Hematopoietic multipotent progenitor cell treated with erythropoietin and hydrocortisone succinate and interleukin-3 and kit ligand, for 6 days (in vitro differentiated cells): ENCODE measurements around the gene NFE2L1.
"Not testable (repeated sequence)": the region's sequence is repeated elsewhere in the genome, so short reads cannot be mapped to it uniquely, and the experiment has no call there.

Source experiments
- DNase-seq: peaks from one replicate; pipeline ENCODE4 v3.0.0-alpha.2; 2015

NFE2L1 gene

GRCh38 chr17:48070195-48070594 lies 22.0 kb downstream of the NFE2L1 start:
- DNase-seq, result no peak

- DNase-seq, result no peak
Observed at GRCh38 chr17:48071654-48072053, 23.5 kb downstream of the NFE2L1 start.

- not testable (repeated sequence) for DNase-seq
Observed at GRCh38 chr17:48072811-48073210, 24.7 kb downstream of the NFE2L1 start.

DNA sequence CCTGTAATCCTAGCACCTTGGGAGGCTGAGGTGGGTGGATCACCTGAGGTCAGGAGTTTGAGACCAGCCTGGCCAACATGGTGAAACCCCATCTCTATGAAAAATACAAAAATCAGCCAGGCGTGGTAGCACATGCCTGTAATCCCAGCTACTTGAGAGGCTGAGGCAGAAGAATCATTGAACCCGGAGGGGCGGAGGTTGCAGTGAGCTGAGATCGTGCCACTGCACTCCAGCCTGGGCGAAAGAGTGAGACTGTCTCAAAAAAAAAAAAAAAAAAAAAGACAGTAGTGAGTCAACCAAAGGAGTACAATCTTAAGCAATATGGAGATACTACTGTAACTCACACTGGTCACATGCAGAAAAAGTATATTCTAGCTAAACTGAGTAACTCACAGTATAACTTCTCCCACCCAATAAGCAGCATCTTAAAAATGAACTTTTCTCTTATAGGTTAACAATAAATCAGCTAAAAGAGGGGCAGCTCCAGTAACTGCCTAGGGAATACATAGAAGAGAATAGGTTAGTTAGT lies 25.5 kb downstream of the NFE2L1 start:
- not testable (repeated sequence) for DNase-seq

DNA sequence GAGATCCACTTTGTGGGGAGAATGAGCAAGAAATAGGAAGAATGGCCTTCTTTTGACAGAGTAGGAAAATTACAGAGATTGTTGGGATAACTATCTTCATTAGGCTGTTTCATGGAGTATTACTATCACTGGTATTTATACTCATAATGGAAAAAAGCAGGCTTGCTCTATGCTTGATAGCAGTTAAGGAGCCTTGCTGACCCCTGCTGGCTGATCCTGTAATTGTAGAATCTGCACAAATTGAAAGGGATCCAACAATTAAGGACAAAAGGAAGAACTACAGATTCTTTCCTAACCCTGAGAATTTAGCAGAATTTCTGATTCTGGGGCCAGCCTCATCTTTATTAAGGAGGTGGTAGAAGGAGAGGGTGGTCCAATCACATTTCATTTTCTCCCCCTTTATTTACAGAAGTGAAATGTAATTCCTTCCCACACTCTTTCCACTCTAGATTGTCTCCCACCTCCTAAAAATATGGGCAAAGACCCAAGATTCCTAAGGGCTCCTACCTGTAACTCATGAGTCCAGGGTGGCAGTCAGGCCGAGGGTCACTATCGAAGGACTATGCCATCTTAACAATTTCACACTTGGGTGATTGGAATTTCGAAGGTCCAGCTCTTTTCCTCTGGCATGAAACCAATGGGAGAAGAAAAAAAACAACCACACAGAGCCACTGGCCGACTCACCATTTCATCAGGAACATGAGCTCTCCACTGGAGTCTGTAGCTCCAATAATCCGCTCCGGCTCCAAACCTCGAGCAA lies 26.3 kb downstream of the NFE2L1 start:
- DNase-seq, result peak; percentile 91

GRCh38 chr17:48077152-48077551 lies 29.0 kb downstream of the NFE2L1 start:
- DNase-seq, result not testable (repeated sequence)

DNA sequence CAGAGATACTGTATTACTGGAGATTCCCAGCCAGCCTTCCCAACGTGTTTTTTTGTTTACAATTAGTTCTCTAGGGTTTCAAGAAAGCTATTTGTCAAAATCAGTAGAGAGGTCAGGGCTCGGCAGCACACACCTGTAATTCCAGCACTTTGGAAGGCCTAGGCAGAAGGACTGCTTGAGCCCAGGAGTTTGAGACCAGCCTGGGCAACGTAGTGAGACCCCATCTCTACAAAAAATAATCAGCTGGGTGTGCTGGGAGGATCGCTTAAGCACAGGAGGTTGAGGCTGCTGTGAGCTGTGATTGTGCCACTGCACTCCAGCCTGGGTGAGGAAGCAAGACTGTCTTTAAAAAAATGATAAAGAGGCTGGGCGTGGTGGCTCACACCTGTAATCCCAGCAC lies 33.7 kb downstream of the NFE2L1 start:
- DNase-seq, result no peak

DNA sequence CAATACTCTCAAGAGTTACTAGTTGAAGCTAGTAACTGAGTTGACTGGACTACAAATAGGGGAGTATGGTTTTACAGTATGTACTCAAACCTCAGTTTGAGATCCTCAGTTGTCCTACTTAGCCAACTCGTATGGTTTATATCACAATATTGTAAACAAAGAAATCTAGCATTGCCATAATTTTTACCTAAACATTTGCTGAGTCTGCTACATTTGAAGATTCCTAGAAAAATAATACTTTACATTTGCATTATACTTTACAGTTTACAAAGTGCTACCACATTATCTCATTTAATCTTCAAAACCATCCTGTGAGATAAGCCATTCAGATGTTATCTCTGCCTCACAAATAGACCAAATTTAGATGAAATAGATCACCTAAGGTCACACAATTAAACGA lies 36.8 kb downstream of the NFE2L1 start:
- no peak for DNase-seq

- DNase-seq, result no peak
Observed at GRCh38 chr17:48093341-48094045, 45.3 kb downstream of the NFE2L1 start.

GRCh38 chr17:48095611-48096010 lies 47.5 kb downstream of the NFE2L1 start:
- no peak for DNase-seq

- DNase-seq, result no peak
Observed at GRCh38 chr17:48100160-48100559, 52.0 kb downstream of the NFE2L1 start.

GRCh38 chr17:48100591-48101011 lies 52.4 kb downstream of the NFE2L1 start:
- DNase-seq, result no peak

GRCh38 chr17:48101012-48101720 lies 53.0 kb downstream of the NFE2L1 start, which contains the start of gene CBX1:
CBX1 (minus strand) TSS chr17:48101478; CDS start chr17:48077004, 24,474 bp downstream.
- peak; percentile 97 for DNase-seq

DNA sequence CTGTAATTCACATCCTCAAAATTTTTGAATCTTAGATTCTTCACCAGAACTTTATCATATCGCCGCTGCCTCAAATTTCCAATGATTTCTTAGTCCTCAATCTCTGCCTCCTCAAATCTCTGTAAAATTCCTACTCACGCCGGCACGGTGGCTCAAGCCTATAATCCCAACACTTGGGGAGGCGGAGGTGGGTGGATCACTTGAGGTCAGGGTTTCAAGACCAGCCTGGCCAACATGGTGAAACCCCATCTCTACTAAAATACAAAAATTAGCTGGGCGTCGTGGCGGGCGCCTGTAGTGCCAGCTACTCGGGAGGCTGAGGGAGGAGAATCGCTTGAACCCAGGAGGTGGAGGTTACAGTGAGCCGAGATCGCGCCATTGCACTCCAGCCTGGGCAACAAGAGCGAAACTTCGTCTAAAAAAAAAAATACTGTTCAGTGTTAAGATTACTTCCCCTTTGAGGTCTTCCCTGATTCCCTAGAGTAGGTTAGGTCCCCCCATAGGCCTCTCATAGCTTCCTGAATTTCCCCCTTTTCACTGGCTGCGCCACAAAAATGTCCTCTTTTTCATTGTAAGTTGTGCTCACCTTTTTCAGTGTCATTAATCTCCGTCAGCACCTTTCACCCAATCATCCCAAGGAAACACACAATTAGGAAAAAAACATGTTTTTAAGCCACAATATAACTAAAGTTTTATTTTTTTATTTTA lies 54.0 kb downstream of the NFE2L1 start:
- DNase-seq, result no peak

DNA sequence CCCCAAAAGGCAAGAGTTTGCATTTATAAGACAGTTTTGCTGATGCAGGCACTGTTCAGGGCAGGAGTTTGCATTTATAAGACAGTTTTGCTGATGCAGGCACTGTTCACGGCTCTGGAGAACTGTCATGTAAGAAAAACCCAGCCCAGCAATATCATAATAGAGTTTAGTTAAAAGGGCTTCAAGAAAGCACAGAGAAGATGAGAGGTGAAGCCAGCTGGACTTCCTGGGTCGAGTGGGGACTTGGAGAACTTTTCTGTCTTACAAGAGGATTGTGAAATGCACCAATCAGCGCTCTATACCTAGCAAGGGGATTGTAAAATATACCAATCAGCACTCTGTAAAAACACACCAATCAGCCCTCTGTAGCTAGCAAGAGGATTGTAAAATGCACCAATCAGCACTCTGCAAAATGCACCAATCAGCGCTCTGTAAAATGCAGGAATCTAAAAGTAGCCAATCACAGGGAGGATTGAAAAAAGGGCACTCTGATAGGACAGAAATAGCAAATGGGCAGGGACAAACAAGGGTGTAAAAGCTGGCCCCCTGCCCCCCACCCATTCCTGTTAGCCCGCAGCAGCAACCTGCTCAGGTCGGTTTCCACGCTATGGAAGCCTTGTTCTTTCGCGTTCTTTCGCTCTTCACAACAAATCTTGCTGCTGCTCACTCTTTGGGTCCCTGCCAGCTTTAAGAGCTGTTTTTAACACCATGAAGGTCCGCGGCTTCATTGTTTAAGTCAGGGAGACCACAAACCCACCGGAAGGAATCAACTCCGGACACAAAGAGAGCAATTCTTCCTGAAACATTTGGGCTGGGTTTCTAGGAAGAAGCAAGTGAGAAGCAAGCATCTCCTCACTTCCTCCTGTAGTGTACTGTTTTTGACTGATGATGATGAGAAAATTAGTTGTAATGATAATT lies 54.9 kb downstream of the NFE2L1 start:
- DNase-seq, result peak; percentile 53

- no peak for DNase-seq
Observed at GRCh38 chr17:48104440-48104839, 56.3 kb downstream of the NFE2L1 start.

GRCh38 chr17:48106802-48107136 lies 58.6 kb downstream of the NFE2L1 start:
- DNase-seq, result no peak

DNA sequence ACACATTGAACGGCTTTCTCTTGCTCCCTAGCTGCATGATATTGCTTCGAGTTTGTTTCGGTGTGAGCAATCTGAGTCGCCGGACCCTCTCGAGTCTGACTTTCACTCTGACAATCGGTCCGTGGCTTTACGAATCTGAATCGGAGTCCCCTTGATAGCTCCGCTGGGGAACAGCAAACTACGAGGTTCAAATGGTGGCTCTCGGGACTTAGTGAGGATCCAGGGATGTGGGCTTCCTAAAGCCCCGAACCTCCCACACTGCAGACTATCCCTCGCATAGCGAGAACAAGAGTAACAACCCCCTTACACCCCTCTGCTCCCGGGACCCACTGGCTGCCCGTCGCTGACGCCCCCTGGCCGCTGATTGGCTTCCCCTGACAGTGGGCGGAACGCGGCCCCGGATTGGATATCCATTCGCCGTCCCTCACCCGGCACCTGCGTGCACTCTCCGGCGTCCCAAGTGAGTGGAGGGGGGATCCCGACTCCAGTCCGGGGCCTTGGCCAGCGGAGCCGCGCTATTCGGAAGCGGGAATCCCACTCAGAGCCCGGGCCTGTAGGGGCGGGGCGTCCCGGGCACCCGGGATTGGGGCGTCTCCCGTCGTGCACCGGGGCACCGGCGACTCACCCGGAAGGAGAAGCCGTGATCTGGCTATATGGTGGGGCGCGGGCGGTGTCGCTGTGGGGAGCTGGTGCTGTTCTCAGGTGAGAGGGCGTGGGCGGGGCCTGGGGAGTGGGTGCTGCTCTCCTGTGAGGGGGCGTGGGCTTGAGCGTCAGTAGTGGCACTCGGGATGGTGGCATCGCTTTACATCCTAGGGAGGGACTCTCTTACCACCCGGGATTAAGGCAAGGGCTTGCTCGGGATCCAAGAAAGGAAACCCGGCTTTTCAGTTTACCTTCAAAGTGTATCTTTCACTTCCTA lies 59.2 kb downstream of the NFE2L1 start, which contains the start of gene SNX11:
Gene SNX11 (plus strand): TSS at position 630 of the 919 bp plus-strand sequence. CDS start 4,278 bp downstream, outside the sequence.
- peak; percentile 94 for DNase-seq

DNA sequence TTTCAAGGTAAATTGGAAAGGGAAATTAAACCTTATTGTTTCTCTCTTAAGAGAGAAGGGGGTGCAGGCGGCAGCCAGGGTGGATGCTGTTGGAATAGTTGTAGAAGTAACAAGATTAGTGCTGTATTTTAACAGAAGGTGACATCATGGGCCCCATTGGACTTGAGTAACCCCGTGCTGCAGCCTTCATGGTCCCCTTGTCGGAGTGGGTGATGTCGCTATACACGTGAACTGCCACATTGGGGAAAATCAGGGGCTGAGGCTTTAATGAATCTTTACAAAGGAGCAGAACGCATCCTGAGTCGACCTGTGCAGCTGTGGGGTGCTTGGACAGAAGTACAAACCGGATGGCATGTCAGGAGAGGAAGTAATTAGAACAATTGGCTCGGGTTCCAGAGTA lies 62.6 kb downstream of the NFE2L1 start:
- DNase-seq, result no peak
